Measurements from ENCODE around the gene ABCC1.

DNA sequence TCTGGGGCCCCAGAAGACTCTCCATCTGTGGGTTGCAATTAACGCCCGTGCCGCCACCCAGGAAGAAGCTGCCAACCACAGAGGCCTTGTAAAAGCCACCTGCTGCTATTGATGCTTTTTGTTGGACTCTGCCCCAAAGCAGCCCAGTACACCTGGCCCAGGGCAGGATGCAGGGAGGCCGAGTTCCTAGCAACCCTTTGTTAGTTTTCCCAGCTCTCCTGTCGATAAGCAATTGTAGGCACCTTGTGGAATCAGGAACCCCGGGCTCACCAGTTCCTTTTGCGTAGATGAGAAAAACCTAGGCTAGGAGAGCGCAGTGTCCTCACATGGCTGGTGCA, 170.6 kb downstream of the ABCC1 start:
- TF ChIP-seq POLR2A (IDR thresholded peaks at IDR 0.05; ENCODE audit: low read length) (no peak), GATA1 (IDR thresholded peaks at IDR 0.05; ENCODE audit: low read depth, low read length) (no peak)
